ENCODE results near the gene ACER1. TPM values are rescaled to one million over a fixed set of nuclear protein-coding genes. Genes with fewer than 3 reads are reported as not detected.

Gene ACER1
- total RNA-seq, 1 donor from 2014 or later = not detected

- peak; percentile 49 to 73 for ATAC-seq
- intact Hi-C loops (cut with DNase I) = no loop called here
- no peak overlapping the region for H3K4me3 ChIP-seq
- no peaks in the 10 kb centered on the region for H3K27me3 ChIP-seq (ENCODE audit: low read depth)
- H3K4me1 ChIP-seq = peaks cover 84% of the 10 kb centered on the region
- no peak for DNase-seq
- no peak for TF ChIP-seq CTCF (IDR thresholded peaks at IDR 0.05)
- H3K36me3 ChIP-seq = peaks cover 41% of the 10 kb centered on the region
- H3K27ac ChIP-seq = peak overlapping the region; percentile 53
- no peaks in the 10 kb centered on the region for H3K9me3 ChIP-seq
These were observed 65.0 kb downstream of the ACER1 start for GRCh38 chr19:6268382-6268771.

GRCh38 chr19:6267552-6268381 is 65.6 kb downstream of the ACER1 start:
- Histone ChIP-seq H3K27me3 (ENCODE audit: low read depth) (no peaks in the 10 kb centered on the region), H3K27ac (peak overlapping the region; percentile 53), H3K9me3 (no peaks in the 10 kb centered on the region), H3K4me3 (no peak overlapping the region), H3K4me1 (peaks cover 80% of the 10 kb centered on the region), H3K36me3 (peaks cover 45% of the 10 kb centered on the region)
- intact Hi-C loops (cut with DNase I) = no loop called here
- ATAC-seq = peak; percentile 26 to 58
- no peak for DNase-seq
- TF ChIP-seq CTCF (IDR thresholded peaks at IDR 0.05) = no peak

- Histone ChIP-seq H3K27ac (no peak overlapping the region), H3K27me3 (ENCODE audit: low read depth) (no peaks in the 10 kb centered on the region)
- no peak for ATAC-seq
These were observed 68.6 kb downstream of the ACER1 start for GRCh38 chr19:6264803-6265202.

GRCh38 chr19:6263735-6264444 is 69.5 kb downstream of the ACER1 start:
- no peak for TF ChIP-seq CTCF (IDR thresholded peaks at IDR 0.05)
- DNase-seq = no peak
- Histone ChIP-seq H3K27ac (no peak overlapping the region), H3K36me3 (peaks cover 65% of the 10 kb centered on the region), H3K27me3 (ENCODE audit: low read depth) (no peaks in the 10 kb centered on the region), H3K4me1 (peaks cover 64% of the 10 kb centered on the region), H3K4me3 (no peak overlapping the region), H3K9me3 (no peaks in the 10 kb centered on the region)
- intact Hi-C loops (cut with DNase I) = no loop called here
- ATAC-seq = no peak

More at GRCh38 chr19:6264803-6265202, 68.6 kb downstream of the ACER1 start:
- no peak for TF ChIP-seq CTCF (IDR thresholded peaks at IDR 0.05)
- H3K36me3 ChIP-seq = peaks cover 67% of the 10 kb centered on the region
- DNase-seq = no peak
- intact Hi-C loops (cut with DNase I) = no loop called here
- H3K4me1 ChIP-seq = peaks cover 67% of the 10 kb centered on the region
- H3K9me3 ChIP-seq = no peaks in the 10 kb centered on the region
- no peak overlapping the region for H3K4me3 ChIP-seq

GRCh38 chr19:6263306-6263705 is 70.1 kb downstream of the ACER1 start:
- H3K27ac ChIP-seq = no peak overlapping the region
- peaks cover 58% of the 10 kb centered on the region for H3K4me1 ChIP-seq
- no peaks in the 10 kb centered on the region for H3K27me3 ChIP-seq (ENCODE audit: low read depth)
- ATAC-seq = no peak
- no peaks in the 10 kb centered on the region for H3K9me3 ChIP-seq
- no peak for DNase-seq
- H3K4me3 ChIP-seq = no peak overlapping the region
- no peak for TF ChIP-seq CTCF (IDR thresholded peaks at IDR 0.05)
- intact Hi-C loops (cut with DNase I) = no loop called here
- H3K36me3 ChIP-seq = peaks cover 67% of the 10 kb centered on the region

Data from lower lobe of right lung (tissue), 2 donors.